ENCODE measurements around the gene EFNA5.

The EFNA5 gene

GRCh38 chr5:107543868-107544267, 126.9 kb downstream of the EFNA5 start:
- no peak for TF ChIP-seq CTCF (IDR thresholded peaks at IDR 0.05; ENCODE audit: low read depth, low read length, missing control alignments)
- no peak for DNase-seq (ENCODE audit: low read depth)
- no peak overlapping the region for H3K4me3 ChIP-seq (ENCODE audit: low read depth, low read length)

GRCh38 chr5:107542831-107543231, 127.9 kb downstream of the EFNA5 start:
- no peak for TF ChIP-seq CTCF (IDR thresholded peaks at IDR 0.05; ENCODE audit: low read depth, low read length, missing control alignments)
- DNase-seq (ENCODE audit: low read depth) = no peak
- H3K4me3 ChIP-seq (ENCODE audit: low read depth, low read length) = no peak overlapping the region

- DNase-seq (ENCODE audit: low read depth) = no peak
Observed at GRCh38 chr5:107542428-107542827, 128.3 kb downstream of the EFNA5 start.

GRCh38 chr5:107541400-107541799, 129.3 kb downstream of the EFNA5 start:
- no peak overlapping the region for H3K4me3 ChIP-seq (ENCODE audit: low read depth, low read length)
- no peak for TF ChIP-seq CTCF (IDR thresholded peaks at IDR 0.05; ENCODE audit: low read depth, low read length, missing control alignments)
- DNase-seq (ENCODE audit: low read depth) = no peak

More at GRCh38 chr5:107542428-107542827, 128.3 kb downstream of the EFNA5 start:
- TF ChIP-seq CTCF (IDR thresholded peaks at IDR 0.05; ENCODE audit: low read depth, low read length, missing control alignments) = no peak
- H3K4me3 ChIP-seq (ENCODE audit: low read depth, low read length) = no peak overlapping the region

GRCh38 chr5:107539726-107540330, 130.9 kb downstream of the EFNA5 start:
- TF ChIP-seq CTCF (IDR thresholded peaks at IDR 0.05; ENCODE audit: low read depth, low read length, missing control alignments) = no peak
- H3K4me3 ChIP-seq (ENCODE audit: low read depth, low read length) = no peak overlapping the region
- no peak for DNase-seq (ENCODE audit: low read depth)

- TF ChIP-seq CTCF (IDR thresholded peaks at IDR 0.05; ENCODE audit: low read depth, low read length, missing control alignments) = no peak
- DNase-seq (ENCODE audit: low read depth) = no peak
- H3K4me3 ChIP-seq (ENCODE audit: low read depth, low read length) = no peak overlapping the region
Observed at GRCh38 chr5:107538805-107539445, 131.8 kb downstream of the EFNA5 start.

GRCh38 chr5:107538331-107538730, 132.4 kb downstream of the EFNA5 start:
- DNase-seq (ENCODE audit: low read depth) = no peak
- TF ChIP-seq CTCF (IDR thresholded peaks at IDR 0.05; ENCODE audit: low read depth, low read length, missing control alignments) = no peak
- no peak overlapping the region for H3K4me3 ChIP-seq (ENCODE audit: low read depth, low read length)

Data from GM12864 (cell line).